ENCODE results near the gene XPO6.

The XPO6 gene

DNA sequence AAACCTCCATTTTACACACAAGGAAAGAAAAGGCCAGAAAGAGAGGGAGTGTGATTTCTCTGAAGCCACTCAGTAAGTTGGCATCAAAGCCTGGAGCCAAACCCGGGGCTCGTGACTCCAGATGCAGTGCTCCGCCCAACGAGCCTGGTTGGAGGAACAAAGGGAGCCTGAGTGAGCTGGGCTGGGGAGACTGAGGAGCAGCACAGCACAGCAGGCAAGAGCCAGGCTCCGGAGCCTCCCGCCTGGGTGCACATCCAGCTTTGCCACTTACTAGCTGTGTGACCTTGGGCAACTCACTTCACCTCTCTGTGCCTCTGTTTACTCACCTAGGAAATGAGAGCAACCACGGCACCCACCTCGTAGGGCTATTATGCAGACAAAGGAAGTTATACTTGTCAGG is 153.8 kb downstream of the XPO6 start:
- no peaks in the 10 kb centered on the region for H3K36me3 ChIP-seq (ENCODE audit: insufficient read depth)
- H2AFZ ChIP-seq (ENCODE audit: low read depth): no peak overlapping the region
- no peaks in the 10 kb centered on the region for H3K4me1 ChIP-seq (ENCODE audit: low read depth, poor library complexity, severe bottlenecking)
- no peak overlapping the region for H3K4me2 ChIP-seq
- H3K4me3 ChIP-seq (IDR thresholded peaks at IDR 0.05; ENCODE audit: insufficient read depth, low read depth, low read length): no peak overlapping the region
- no peaks in the 10 kb centered on the region for H4K20me1 ChIP-seq (ENCODE audit: insufficient read depth)
- H3K27me3 ChIP-seq (ENCODE audit: insufficient read depth, low read depth): peaks cover 16% of the 10 kb centered on the region; the same call in 1 of the 2 replicates
- H3K79me2 ChIP-seq (ENCODE audit: insufficient read depth, low read depth): no peaks in the 10 kb centered on the region
- TF ChIP-seq, protein P1, sequence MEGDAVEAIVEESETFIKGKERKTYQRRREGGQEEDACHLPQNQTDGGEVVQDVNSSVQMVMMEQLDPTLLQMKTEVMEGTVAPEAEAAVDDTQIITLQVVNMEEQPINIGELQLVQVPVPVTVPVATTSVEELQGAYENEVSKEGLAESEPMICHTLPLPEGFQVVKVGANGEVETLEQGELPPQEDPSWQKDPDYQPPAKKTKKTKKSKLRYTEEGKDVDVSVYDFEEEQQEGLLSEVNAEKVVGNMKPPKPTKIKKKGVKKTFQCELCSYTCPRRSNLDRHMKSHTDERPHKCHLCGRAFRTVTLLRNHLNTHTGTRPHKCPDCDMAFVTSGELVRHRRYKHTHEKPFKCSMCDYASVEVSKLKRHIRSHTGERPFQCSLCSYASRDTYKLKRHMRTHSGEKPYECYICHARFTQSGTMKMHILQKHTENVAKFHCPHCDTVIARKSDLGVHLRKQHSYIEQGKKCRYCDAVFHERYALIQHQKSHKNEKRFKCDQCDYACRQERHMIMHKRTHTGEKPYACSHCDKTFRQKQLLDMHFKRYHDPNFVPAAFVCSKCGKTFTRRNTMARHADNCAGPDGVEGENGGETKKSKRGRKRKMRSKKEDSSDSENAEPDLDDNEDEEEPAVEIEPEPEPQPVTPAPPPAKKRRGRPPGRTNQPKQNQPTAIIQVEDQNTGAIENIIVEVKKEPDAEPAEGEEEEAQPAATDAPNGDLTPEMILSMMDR (conservative IDR thresholded peaks at IDR 0.05; ENCODE audit: low read depth, low read length): no peak
- no peak overlapping the region for H3K27ac ChIP-seq
- no peak overlapping the region for H3K9ac ChIP-seq

DNA sequence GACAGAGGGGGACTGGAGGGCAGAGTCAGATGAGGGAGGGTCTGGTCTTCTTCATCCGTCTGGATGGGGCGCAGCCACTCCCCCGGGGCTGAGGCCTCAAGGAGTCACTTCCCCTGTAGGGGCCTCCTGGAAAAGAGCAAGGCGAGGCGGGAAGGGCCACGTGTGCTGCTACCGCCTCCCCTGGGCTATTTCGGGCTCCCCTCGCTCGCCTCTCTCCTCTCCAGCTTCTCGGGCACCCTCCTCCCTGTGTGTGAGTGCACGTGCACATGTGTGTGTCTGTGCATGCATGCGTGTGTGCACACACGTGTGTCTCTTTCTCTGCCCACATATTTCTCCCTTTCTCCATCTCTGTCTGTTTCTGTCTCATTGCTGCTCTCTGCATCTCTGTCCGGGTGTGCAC is 158.3 kb downstream of the XPO6 start:
- no peak overlapping the region for H2AFZ ChIP-seq (ENCODE audit: low read depth)
- H3K4me3 ChIP-seq (IDR thresholded peaks at IDR 0.05; ENCODE audit: insufficient read depth, low read depth, low read length): no peak overlapping the region
- H3K9ac ChIP-seq: no peak overlapping the region
- H3K79me2 ChIP-seq (ENCODE audit: insufficient read depth, low read depth): no peaks in the 10 kb centered on the region
- H3K4me2 ChIP-seq: no peak overlapping the region
- peaks cover 1% of the 10 kb centered on the region; the same call in 1 of the 2 replicates for H3K27me3 ChIP-seq (ENCODE audit: insufficient read depth, low read depth)
- H3K27ac ChIP-seq: no peak overlapping the region
- no peaks in the 10 kb centered on the region for H4K20me1 ChIP-seq (ENCODE audit: insufficient read depth)
- no peaks in the 10 kb centered on the region for H3K36me3 ChIP-seq (ENCODE audit: insufficient read depth)
- TF ChIP-seq, protein P1 (conservative IDR thresholded peaks at IDR 0.05; ENCODE audit: low read depth, low read length): no peak
- H3K4me1 ChIP-seq (ENCODE audit: low read depth, poor library complexity, severe bottlenecking): no peaks in the 10 kb centered on the region

DNA sequence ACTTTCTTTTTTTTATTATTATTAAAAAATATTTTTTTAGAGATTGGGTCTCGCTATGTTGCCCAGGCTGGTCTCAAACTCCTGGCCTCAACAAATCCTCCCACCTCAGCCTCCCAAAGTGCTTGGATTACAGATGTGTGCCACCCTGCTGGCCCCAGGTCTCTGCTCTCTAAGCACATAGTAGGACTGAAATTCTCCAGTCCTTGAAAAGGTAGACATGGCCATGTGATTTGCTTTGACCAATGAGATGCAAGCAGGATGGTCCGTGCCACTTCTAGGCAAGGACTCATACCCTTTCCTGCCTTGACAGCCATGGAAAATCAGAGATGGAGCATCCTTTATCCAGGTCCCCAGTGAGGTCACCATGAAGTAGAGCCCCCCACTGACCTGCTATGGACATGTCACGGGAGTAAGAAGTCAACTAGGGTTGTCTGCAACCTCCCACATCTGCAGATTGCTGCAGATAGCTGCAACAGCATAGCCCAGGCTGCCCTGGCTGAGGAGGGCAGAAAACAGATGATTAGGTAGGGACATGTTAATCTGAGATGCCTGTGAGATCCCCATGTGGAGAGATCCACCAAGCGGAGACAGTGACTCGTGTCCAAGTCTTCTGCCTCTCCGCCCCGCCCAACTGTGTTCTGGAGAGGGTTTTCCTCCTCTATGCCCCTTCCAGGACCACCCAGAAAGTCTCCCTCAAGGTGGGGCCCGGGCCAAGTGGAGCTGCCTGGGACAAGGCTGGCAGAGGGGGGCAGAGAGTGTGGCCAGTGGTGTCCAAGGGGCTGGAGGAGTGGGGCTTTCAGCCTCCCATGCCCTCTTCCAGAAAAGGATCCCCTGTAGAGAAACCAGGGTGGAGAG is 159.3 kb downstream of the XPO6 start:
- Histone ChIP-seq H3K4me1 (ENCODE audit: low read depth, poor library complexity, severe bottlenecking) (no peaks in the 10 kb centered on the region), H3K79me2 (ENCODE audit: insufficient read depth, low read depth) (no peaks in the 10 kb centered on the region), H4K20me1 (ENCODE audit: insufficient read depth) (no peaks in the 10 kb centered on the region), H3K36me3 (ENCODE audit: insufficient read depth) (no peaks in the 10 kb centered on the region), H3K27me3 (ENCODE audit: insufficient read depth, low read depth) (no peaks in the 10 kb centered on the region), H3K4me2 (no peak overlapping the region), H2AFZ (ENCODE audit: low read depth) (no peak overlapping the region), H3K9ac (no peak overlapping the region), H3K27ac (no peak overlapping the region), H3K4me3 (IDR thresholded peaks at IDR 0.05; ENCODE audit: insufficient read depth, low read depth, low read length) (no peak overlapping the region)
- TF ChIP-seq, protein P1 (conservative IDR thresholded peaks at IDR 0.05; ENCODE audit: low read depth, low read length): no peak

- Histone ChIP-seq H3K4me1 (ENCODE audit: low read depth, poor library complexity, severe bottlenecking) (no peaks in the 10 kb centered on the region), H3K36me3 (ENCODE audit: insufficient read depth) (no peaks in the 10 kb centered on the region), H2AFZ (ENCODE audit: low read depth) (no peak overlapping the region), H3K27ac (no peak overlapping the region), H3K4me2 (no peak overlapping the region), H4K20me1 (ENCODE audit: insufficient read depth) (no peaks in the 10 kb centered on the region), H3K9ac (no peak overlapping the region), H3K27me3 (ENCODE audit: insufficient read depth, low read depth) (no peaks in the 10 kb centered on the region), H3K4me3 (IDR thresholded peaks at IDR 0.05; ENCODE audit: insufficient read depth, low read depth, low read length) (no peak overlapping the region), H3K79me2 (ENCODE audit: insufficient read depth, low read depth) (no peaks in the 10 kb centered on the region)
- TF ChIP-seq, protein P1 (conservative IDR thresholded peaks at IDR 0.05; ENCODE audit: low read depth, low read length): no peak
Observed at GRCh38 chr16:28051486-28051885, 160.3 kb downstream of the XPO6 start.
